Gastroesophageal sphincter (tissue), 4 donors: ENCODE results near the gene MARCOL. TPM values are rescaled to one million over a fixed set of nuclear protein-coding genes. Genes with fewer than 3 reads are reported as not detected.

ENCODE experiments used
- ATAC-seq: fragments of 150-250 bp; one replicate; pipeline ENCODE4 v1.9.1; 2016; ENCODE audit warnings: mild to moderate bottlenecking, moderate library complexity
- H3K27ac ChIP-seq, 4 donors: fragments of 200-600 bp; sonication (generic) in 3 of 4; 1 replicate in 3 of 4; 2 replicates in 1 of 4; pipeline ENCODE4 v1.5.1; 2016 to 2019
- H3K27me3 ChIP-seq: fragments of 200-600 bp; sonication (generic); one replicate; pipeline ENCODE4 v1.5.1; 2019
- H3K36me3 ChIP-seq, 2 donors: fragments of 200-600 bp; sonication (generic); one replicate each; pipeline ENCODE4 v1.5.1; 2019; ENCODE audit warnings: control low read depth in 1 of 2
- H3K4me1 ChIP-seq, 3 donors: fragments of 200-600 bp; sonication (generic); 1 replicate in 2 of 3; 2 replicates in 1 of 3; pipeline ENCODE4 v1.5.1; 2016 to 2019; ENCODE audit warnings: control low read depth in 2 of 3
- H3K4me3 ChIP-seq, 2 donors: fragments of 200-600 bp; sonication (generic); one replicate each; pipeline ENCODE4 v1.5.1; 2019; ENCODE audit warnings: mild to moderate bottlenecking in 1 of 2, moderate library complexity in 1 of 2
- H3K9me3 ChIP-seq, 3 donors: fragments of 200-600 bp; sonication (generic); one replicate each; pipeline ENCODE4 v1.5.1; 2017 to 2019; ENCODE audit warnings: control low read depth in 2 of 3
- EP300 ChIP-seq: sonication (generic); formaldehyde crosslinking; IDR thresholded peaks from one replicate; pipeline ENCODE4 v1.6.1; 2017; ENCODE audit warnings: antibody characterized with exemption, mild to moderate bottlenecking
- POLR2A ChIP-seq, 2 donors: fragments of 450-650 bp; IDR thresholded peaks; one replicate each; pipeline ENCODE4 v1.6.1; 2017; ENCODE audit warnings: antibody characterized with exemption in 2 of 2, mild to moderate bottlenecking in 2 of 2, moderate library complexity in 1 of 2
- POLR2AphosphoS5 ChIP-seq: sonication (generic); formaldehyde crosslinking; IDR thresholded peaks from one replicate; pipeline ENCODE4 v1.6.1; 2017; ENCODE audit warnings: antibody characterized with exemption
- WGBS, 2 donors: methylation state at CpG; one replicate each; pipeline ENCODE4 v1.1.5; 2018; ENCODE audit warnings: low coverage in 1 of 2; 5-methylcytosine and 5-hydroxymethylcytosine counted together
- total RNA-seq, 4 donors: library from RNA; depleted of rRNA; stranded (reverse); fragments of >200 nt; gene quantifications; one replicate each; pipeline ENCODE4 v1.1.0, GENCODE V29; 2016
- TF ChIP-seq, protein P1 (sequence below), 4 experiments: fragments of 200-600 bp in 2 of 4; fragments of 450-650 bp in 2 of 4; sonication (generic) in 1 of 4; IDR thresholded peaks; one replicate each; pipeline ENCODE4 v1.5.1; 2017 to 2019; ENCODE audit warnings: antibody characterized with exemption in 4 of 4, mild to moderate bottlenecking in 2 of 4, moderate library complexity in 2 of 4

Gene MARCOL
- total RNA-seq, 4 donors from 2014 or later, result not detected

DNA sequence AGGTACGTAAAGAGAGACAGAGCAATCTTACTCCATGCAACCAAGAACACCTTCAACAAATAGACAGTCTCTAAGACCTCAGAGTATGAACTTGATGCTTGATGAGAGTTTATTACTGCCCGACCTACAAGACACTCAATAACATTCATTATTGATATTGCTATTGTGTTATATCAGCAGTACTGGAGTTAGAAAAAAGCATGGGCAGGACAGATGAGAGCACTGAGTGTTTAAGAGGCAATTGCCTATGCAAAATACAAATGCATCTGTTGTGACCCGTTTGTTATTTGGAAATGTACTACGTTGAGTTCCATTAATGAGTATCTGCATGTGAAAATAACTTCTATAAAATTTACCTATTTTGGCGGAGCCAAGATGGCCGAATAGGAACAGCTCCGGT is 8.1 kb upstream of the MARCOL start:
- no peaks in the 10 kb centered on the region for H3K27me3 ChIP-seq
- no peak overlapping the region for H3K4me3 ChIP-seq
- TF ChIP-seq POLR2A (IDR thresholded peaks at IDR 0.05) (no peak), POLR2AphosphoS5 (no peak), EP300 (no peak)
- TF ChIP-seq, protein P1, sequence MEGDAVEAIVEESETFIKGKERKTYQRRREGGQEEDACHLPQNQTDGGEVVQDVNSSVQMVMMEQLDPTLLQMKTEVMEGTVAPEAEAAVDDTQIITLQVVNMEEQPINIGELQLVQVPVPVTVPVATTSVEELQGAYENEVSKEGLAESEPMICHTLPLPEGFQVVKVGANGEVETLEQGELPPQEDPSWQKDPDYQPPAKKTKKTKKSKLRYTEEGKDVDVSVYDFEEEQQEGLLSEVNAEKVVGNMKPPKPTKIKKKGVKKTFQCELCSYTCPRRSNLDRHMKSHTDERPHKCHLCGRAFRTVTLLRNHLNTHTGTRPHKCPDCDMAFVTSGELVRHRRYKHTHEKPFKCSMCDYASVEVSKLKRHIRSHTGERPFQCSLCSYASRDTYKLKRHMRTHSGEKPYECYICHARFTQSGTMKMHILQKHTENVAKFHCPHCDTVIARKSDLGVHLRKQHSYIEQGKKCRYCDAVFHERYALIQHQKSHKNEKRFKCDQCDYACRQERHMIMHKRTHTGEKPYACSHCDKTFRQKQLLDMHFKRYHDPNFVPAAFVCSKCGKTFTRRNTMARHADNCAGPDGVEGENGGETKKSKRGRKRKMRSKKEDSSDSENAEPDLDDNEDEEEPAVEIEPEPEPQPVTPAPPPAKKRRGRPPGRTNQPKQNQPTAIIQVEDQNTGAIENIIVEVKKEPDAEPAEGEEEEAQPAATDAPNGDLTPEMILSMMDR (IDR thresholded peaks at IDR 0.05), result no peak
- H3K4me1 ChIP-seq, result no peaks in the 10 kb centered on the region
- WGBS, 2 donors, result 88 to 95% methylated on average over 4 to 7 of the region's 7 CpGs
- H3K36me3 ChIP-seq, result no peaks in the 10 kb centered on the region
- ATAC-seq, result no peak
- no peak overlapping the region for H3K27ac ChIP-seq
- H3K9me3 ChIP-seq, result no peaks in the 10 kb centered on the region

DNA sequence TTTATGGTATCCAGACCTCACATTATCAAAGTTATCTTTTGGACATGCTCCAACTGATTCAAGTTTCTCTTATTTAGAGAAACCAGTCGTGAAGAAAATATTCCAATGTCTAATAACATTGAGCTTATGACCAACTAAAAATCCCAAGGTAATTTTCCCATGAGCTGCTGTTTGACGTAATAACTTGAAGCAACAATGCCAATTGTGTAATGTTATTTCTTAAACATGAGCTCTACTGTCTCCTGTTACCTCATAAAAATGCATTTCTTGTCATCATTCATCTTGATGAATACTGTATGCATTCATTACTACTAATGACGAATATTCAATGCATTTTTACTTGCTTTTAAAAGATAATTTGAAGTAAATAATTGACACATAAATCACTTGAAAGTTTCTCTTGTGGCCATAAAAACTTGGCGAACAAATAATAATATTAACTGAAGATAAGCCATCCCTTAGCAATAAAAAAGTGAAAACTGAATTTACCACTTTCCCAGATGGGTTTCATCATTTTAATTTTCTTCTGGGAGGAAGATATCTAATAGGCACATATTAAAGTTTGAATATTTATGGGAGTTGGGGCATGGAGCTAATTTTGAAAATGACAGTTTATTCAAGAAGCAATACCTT is 424 bp upstream of the MARCOL start:
- WGBS, 2 donors, result 36 to 57% methylated on average over 4 of the region's 4 CpGs

GRCh38 chr5:148248894-148249293 is 10.6 kb downstream of the MARCOL start:
- no peak overlapping the region for H3K4me3 ChIP-seq
- H3K36me3 ChIP-seq, result no peaks in the 10 kb centered on the region
- H3K4me1 ChIP-seq, result no peaks in the 10 kb centered on the region
- WGBS, 2 donors, result 92 to 100% methylated on average over 1 to 2 of the region's 2 CpGs
- no peak overlapping the region for H3K27ac ChIP-seq
- H3K9me3 ChIP-seq, result no peaks in the 10 kb centered on the region
- no peak for ATAC-seq
- TF ChIP-seq POLR2AphosphoS5 (no peak), POLR2A (IDR thresholded peaks at IDR 0.05) (no peak), EP300 (no peak)
- TF ChIP-seq, protein P1 (IDR thresholded peaks at IDR 0.05), result no peak
- no peaks in the 10 kb centered on the region for H3K27me3 ChIP-seq

More for the DNA sequence above, 424 bp upstream of the MARCOL start:
- no peak overlapping the region for H3K4me3 ChIP-seq
- no peak for ATAC-seq
- no peak for TF ChIP-seq POLR2AphosphoS5
- TF ChIP-seq EP300, result no peak
- no peak for TF ChIP-seq POLR2A (IDR thresholded peaks at IDR 0.05)
- TF ChIP-seq, protein P1 (IDR thresholded peaks at IDR 0.05), result no peak
- H3K36me3 ChIP-seq, result no peaks in the 10 kb centered on the region
- peaks cover 0 to 3% (median 0%) of the 10 kb centered on the region in 3 donors for H3K9me3 ChIP-seq
- no peaks in the 10 kb centered on the region for H3K4me1 ChIP-seq
- H3K27me3 ChIP-seq, result no peaks in the 10 kb centered on the region
- no peak overlapping the region for H3K27ac ChIP-seq

- Histone ChIP-seq H3K27ac (no peak overlapping the region), H3K4me1 (no peaks in the 10 kb centered on the region), H3K27me3 (no peaks in the 10 kb centered on the region), H3K4me3 (no peak overlapping the region), H3K36me3 (no peaks in the 10 kb centered on the region), H3K9me3 (peaks cover 0 to 48% (median 0%) of the 10 kb centered on the region in 3 donors)
- TF ChIP-seq EP300 (no peak), POLR2AphosphoS5 (no peak), POLR2A (IDR thresholded peaks at IDR 0.05) (no peak)
- TF ChIP-seq, protein P1 (IDR thresholded peaks at IDR 0.05), result no peak
- ATAC-seq, result no peak
Observed at GRCh38 chr5:148255456-148255855, 17.1 kb downstream of the MARCOL start.

DNA sequence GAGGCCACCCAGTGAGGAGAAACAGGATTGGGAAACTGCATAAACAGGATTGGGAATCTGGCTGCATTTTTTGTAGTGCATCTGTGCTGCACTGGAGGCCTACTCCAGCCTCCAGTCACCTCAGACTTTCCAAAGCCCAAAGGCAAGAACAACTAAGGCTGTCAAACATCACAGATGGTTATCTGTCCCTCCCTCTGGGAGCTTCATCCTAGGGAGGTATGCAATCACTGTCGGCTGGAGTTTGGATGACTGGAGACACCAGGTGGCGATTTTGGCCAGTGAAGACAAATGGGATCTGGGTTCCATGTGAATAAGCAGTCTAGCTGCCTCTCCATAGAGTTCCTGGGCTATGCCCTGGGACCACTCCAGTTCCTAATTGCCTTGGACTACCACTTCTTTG is 21.0 kb downstream of the MARCOL start:
- no peak for ATAC-seq
- no peaks in the 10 kb centered on the region for H3K27me3 ChIP-seq
- no peaks in the 10 kb centered on the region for H3K36me3 ChIP-seq
- H3K4me3 ChIP-seq, result no peak overlapping the region
- WGBS, 2 donors, result 40% methylated on average over 2 of the region's 2 CpGs; no CpG with 5 or more reads in 1 of the 2 donors
- peaks cover 0 to 48% (median 0%) of the 10 kb centered on the region in 3 donors for H3K9me3 ChIP-seq
- no peak overlapping the region for H3K27ac ChIP-seq
- H3K4me1 ChIP-seq, result no peaks in the 10 kb centered on the region
- TF ChIP-seq POLR2A (IDR thresholded peaks at IDR 0.05) (no peak), POLR2AphosphoS5 (no peak), EP300 (no peak)
- TF ChIP-seq, protein P1 (IDR thresholded peaks at IDR 0.05), result no peak
